Measurements from ENCODE around the gene ZNF20. TPM values are rescaled to one million over a fixed set of nuclear protein-coding genes. Genes with fewer than 3 reads are reported as not detected.

Gene ZNF20
- 3.5 TPM for total RNA-seq

GRCh38 chr19:12139885-12140544 is at the start of gene ZNF20:
Gene ZNF20 (minus strand): TSS chr19:12140350. CDS start chr19:12140182, 168 bp downstream.
- DNase-seq (ENCODE audit: low read depth in 2 of 3, low spot score in 2 of 3), result peak; percentile 53 to 93 (median 91)

DNA sequence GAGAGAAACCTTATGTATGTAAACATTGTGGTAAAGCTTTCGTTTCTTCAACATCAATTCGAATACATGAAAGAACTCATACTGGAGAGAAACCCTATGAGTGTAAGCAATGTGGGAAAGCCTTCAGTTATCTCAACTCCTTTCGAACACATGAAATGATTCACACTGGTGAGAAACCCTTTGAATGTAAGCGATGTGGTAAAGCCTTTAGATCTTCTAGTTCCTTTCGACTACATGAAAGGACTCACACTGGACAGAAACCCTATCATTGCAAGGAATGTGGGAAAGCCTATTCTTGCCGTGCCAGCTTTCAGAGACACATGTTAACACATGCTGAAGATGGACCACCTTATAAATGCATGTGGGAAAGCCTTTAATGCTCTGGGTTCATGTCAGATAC is 47.5 kb upstream of the ZNF20 start:
- peak in 1 of 3 donors; percentile 18 for DNase-seq (ENCODE audit: low read depth in 2 of 3, low spot score in 2 of 3)

DNA sequence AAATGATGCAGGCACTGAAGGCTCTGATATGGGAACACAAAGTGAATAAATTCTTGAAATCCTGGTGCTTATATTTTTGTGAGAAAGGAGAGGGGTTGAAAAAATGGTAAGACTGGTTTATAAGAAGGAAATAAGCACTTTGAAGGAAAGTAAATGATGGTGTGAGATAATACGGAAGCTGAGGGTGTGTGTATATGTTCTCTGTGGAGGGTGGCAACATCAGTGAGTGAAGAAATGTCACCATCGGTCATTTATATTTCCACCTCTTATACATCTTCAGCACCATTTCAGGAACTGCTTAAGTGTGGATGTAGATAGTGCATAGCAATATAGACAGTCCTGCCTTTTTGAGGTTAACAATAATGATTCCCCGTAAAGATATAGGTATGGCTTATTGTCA is 40.2 kb upstream of the ZNF20 start:
- no peak for DNase-seq (ENCODE audit: low read depth in 2 of 3, low spot score in 2 of 3)

DNA sequence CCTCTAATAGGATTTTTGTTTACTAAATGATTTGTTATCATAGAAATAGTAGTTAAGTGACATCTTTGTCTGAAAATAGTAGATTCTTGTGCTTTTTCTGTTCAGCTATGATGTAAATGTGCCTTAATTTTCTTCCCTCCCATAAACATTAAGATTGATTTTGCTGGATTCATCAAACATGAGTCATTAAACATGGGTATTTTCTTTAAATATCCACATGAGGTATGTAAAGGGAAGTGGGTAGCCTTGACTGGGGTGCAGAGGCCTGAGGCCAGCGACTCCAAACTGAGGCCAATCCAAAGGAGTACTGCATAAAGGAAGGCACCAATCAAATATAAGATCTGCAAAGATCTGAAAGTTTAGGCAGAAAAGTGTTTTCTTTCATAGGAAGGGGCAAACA is 26.5 kb upstream of the ZNF20 start:
- no peak for DNase-seq (ENCODE audit: low read depth in 2 of 3, low spot score in 2 of 3)

- DNase-seq (ENCODE audit: low read depth in 2 of 3, low spot score in 2 of 3), result no peak
These were observed 23.7 kb upstream of the ZNF20 start for GRCh38 chr19:12163826-12164225.

DNA sequence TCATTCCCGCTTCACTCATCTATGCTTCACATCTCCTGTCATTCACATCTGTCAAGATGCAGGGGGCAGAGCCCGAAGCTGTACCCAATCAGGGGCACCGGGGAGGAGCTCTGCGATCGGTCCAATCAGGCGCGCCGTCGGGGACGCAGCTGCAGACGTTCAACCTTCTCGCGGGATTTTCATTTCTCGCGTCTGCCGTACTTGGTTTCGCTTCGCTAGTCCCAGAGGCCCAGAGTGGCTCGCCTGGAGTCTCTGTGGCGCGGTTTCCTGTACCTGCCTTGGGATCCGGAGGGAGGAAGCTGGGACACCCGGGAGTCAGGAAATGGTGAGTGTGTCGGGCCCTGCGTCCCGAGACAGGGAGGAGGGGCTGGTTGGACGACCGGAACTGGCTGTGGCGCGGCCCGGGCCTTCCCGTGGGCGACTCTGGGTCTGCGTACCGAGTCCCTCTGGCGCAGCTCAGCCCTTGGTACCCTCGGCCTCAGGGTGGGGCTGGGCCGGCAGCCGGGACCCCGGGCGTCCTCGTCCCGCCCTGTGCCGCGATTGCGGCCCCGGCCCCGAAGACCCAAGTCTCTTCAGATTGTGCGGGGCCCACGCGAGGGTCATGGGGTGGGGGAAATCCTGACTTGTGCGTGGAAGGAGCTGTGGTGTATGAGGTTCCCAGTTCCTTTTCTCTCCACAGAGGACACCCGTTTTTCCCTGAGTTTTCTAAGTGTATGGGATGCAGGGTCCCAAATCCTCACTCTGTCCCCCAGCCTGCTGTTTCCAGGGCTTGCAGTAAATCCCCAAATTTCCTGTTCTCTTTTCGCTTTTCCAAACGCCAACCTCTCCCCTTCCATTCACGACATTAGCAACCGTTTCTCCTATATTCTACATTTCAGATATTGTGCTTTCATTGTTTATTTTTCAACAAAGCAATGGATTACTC is 23.0 kb upstream of the ZNF20 start, which contains the start of gene ZNF136:
Gene ZNF136 (plus strand): TSS at position 215 of the 925 bp plus-strand sequence. CDS start 108 bp downstream, at position 323.
- peak; percentile 74 to 95 (median 93) for DNase-seq (ENCODE audit: low read depth in 2 of 3, low spot score in 2 of 3)

DNA sequence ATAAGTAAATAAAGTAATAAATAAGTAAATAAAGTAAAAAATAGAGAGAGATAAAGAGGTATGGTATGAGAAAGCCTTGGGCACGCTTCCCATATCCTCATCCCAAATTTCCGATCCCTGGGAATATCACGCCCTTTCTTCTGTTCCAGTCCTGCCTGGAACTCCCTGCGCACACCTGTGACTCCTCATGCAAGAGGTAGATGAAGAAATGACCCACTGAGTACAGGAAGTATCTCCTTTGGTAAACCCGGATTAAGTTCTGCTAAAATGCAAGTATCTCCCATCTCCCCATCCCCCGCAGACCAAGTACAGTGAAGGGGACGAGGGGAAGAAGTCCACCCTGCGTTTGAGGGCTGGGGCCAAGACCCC is 22.3 kb upstream of the ZNF20 start:
- DNase-seq (ENCODE audit: low read depth in 2 of 3, low spot score in 2 of 3), result no peak

- DNase-seq (ENCODE audit: low read depth in 2 of 3, low spot score in 2 of 3), result peak in 1 of 3 donors; percentile 33
These were observed 19.7 kb upstream of the ZNF20 start for GRCh38 chr19:12159773-12160414.

- DNase-seq (ENCODE audit: low read depth in 2 of 3, low spot score in 2 of 3), result peak in 1 of 3 donors; percentile 58
These were observed 16.3 kb upstream of the ZNF20 start, which contains the start of gene ZNF625 for GRCh38 chr19:12156223-12157058. Gene ZNF625 (minus strand): TSS chr19:12156734. CDS start chr19:12156558, 176 bp downstream.

- DNase-seq (ENCODE audit: low read depth in 2 of 3, low spot score in 2 of 3), result peak in 1 of 3 donors; percentile 36
These were observed 15.2 kb upstream of the ZNF20 start for GRCh38 chr19:12155324-12155860.

- DNase-seq (ENCODE audit: low read depth in 2 of 3, low spot score in 2 of 3), result no peak
These were observed 5.2 kb upstream of the ZNF20 start for GRCh38 chr19:12145348-12145747.

- DNase-seq (ENCODE audit: low read depth in 2 of 3, low spot score in 2 of 3), result no peak
These were observed 1.2 kb upstream of the ZNF20 start for GRCh38 chr19:12141405-12141736.

GRCh38 chr19:12140545-12141404 is 625 bp upstream of the ZNF20 start:
- DNase-seq (ENCODE audit: low read depth in 2 of 3, low spot score in 2 of 3), result peak; percentile 77 to 92 (median 86)

DNA sequence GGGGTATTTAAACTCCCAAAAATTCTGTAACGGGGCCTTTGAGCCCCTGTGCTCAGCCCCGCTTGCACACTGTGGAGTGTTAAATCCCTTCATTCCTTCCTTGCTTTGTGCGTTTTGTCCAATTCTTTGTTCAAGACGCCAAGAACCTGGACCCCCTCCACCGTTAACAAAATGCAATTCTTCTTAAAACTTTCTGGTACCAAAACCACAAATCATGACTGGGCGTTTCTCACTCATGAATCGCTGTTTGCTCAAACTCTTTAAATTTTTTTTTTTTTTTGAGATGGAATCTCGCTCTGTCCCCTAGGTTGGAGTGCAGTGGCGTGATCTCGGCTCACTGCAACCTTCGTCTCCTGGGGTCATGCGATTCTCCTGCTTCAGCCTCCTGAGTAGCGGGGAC is 881 bp downstream of the ZNF20 start:
- peak in 1 of 3 donors; percentile 57 for DNase-seq (ENCODE audit: low read depth in 2 of 3, low spot score in 2 of 3)

DNA sequence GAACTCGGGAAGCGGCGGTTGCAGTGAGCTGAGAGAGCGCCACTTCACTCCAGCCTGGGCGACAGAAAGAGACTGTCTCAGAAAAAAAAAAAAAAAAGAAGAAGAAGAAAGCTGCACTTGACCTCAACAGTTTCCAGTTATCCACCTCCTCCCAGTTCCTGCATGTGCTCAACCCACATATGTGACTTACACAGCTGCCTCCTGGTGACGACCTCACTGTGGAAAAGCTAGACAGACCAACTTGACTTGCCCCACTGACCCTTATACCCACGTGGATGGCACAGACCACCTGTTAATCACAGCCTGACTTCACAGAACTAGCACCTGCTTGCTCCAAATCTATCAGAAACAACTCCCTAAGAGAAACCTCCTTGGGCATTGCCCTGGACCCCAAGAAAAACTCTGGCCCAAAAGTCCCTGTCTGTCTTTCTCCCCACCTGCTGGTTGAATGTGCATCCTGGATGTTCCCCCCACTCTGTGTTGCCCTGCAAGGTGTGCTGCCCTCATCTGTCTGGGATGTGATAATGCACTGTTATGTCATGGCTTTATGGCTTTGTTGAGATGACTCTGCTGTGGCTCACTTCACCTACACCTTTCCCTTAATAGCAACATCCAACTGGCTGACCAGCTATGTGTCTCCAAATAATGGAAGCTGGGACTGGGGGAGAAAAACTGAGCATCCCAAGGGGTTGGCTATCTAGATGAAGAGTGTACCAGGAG is 2.8 kb downstream of the ZNF20 start:
- DNase-seq (ENCODE audit: low read depth in 2 of 3, low spot score in 2 of 3), result peak in 2 of 3 donors; percentile 70 to 76

DNA sequence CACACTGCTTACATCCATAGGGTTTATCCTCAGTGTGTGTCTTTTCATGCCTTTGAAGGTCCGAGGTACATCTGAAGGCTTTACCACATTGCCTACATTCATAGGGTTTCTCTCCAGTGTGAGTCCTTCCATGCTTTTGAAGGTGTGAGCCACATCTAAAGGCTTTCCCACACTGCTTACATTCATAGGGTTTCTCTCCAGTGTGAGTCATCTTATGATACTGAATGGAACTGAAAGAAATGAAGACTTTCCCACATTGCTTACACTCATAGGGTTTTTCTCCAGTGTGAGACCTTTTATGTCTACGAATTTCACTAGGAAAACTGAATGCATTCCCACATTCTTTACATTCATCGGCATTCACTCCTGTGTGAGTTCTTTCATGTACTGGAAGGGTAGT is 7.1 kb downstream of the ZNF20 start:
- DNase-seq (ENCODE audit: low read depth in 2 of 3, low spot score in 2 of 3), result peak in 1 of 3 donors; percentile 38

DNA sequence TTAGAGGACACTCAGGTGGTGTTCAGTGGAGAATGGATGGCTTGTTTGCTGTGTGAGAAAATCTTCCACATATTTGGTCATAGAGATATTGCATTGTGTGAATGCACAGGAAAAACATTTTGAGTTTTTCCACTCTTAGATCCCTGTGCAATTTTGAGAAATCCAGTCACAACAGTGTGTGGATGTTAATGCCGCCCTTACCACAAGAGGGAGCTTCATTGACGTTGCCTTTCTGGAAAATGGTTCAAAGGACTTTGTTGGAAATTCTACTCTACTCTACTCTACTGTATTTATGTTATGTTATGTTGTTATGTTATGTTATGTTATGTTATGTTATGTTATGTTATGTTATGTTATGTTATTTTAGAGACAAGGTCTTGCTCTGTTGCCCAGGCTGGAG is 13.4 kb downstream of the ZNF20 start:
- peak in 2 of 3 donors; percentile 19 to 35 for DNase-seq (ENCODE audit: low read depth in 2 of 3, low spot score in 2 of 3)

DNA sequence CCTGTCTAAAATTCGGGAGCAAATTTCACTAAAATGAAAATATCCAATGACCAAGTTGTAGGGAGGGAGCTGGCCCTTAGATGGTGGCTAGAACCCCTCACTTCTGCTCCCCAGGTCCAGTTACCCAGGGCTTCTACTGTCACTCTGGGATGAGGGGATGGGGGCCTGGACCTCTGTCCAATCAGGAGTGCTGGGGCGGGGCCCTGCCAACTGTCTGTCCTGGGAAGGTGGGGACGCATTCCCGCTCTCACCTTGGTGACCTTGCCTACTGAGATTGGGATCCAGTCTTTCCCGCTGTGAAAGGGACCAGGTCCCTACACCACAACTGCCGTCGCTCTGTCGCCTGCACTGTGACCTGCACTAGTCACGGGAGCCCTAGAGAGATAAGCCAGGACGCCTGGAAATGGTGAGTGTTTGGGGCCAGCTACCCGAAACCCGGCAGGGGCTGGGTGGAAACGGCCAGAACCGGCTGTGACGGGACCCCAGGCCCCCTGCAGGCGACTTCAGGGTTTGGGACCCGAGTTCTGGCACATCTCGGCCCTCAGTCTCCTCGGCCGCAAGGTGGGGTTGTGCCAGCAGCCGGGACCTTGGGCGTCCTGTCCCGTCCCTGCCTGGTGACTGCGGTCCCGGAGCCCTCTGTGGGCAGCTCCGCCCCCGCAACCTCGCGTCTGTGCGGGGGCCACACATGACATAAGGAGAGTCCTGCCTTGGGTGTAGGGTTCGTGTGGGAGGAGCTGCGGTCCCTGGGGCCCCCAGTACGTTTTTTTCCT is 22.8 kb downstream of the ZNF20 start:
- DNase-seq (ENCODE audit: low read depth in 2 of 3, low spot score in 2 of 3), result no peak
